ENCODE results near the gene CEP72.

Gene CEP72

DNA sequence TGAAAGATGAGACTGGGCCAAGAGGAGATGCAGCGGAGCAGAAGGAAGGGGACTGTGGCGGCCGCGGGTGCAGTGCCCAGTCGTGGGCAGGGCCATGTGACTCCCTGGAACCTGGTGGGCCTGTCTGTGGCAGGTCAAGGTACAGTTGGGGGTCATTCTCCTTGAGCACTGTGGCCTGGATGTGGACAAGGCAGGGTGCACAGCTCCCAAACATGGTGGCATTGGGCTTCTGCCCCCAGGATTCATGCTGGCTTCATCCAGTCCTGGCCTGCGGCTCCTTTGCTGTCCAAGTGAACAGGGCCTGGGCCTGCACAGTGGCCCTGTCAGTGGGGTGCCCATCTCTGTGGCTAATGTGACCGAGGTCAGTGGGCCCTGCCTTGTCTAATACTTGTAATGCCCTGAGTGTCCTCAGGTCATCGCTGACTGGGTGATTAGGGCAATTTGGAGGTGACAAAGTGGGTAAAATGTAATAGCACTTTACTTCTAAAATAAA, 39.9 kb downstream of the CEP72 start:
- DNase-seq (ENCODE audit: extremely low read depth in 1 of 2, low read depth in 1 of 2), result no peak

DNA sequence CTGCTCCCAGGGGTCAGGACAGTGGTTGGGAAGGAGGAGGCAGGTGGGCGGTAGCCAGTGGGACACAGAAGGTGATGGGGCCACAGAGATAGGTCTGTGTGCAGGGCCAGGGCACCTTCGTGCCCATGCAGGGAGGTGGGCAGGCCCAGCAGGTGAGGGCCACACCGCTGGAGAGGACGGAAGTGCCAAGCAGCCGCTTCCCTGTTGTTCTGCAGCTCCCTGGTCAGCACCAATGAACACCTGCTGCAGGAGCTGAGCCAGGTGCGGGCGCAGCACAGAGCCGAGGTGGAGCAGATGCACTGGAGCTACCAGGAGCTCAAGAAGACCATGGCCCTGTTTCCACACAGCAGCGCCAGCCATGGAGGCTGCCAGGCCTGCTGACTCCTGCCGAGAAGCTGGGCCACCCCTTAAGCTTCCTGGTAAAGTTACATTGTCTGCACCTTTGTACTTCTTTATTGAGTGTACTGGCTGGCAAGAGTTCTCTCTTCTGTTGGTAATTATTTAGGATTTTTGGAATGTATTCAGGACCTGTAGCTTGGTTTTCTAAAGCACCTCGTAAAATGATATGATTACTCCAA, 40.7 kb downstream of the CEP72 start:
- no peak for DNase-seq (ENCODE audit: extremely low read depth in 1 of 2, low read depth in 1 of 2)

DNA sequence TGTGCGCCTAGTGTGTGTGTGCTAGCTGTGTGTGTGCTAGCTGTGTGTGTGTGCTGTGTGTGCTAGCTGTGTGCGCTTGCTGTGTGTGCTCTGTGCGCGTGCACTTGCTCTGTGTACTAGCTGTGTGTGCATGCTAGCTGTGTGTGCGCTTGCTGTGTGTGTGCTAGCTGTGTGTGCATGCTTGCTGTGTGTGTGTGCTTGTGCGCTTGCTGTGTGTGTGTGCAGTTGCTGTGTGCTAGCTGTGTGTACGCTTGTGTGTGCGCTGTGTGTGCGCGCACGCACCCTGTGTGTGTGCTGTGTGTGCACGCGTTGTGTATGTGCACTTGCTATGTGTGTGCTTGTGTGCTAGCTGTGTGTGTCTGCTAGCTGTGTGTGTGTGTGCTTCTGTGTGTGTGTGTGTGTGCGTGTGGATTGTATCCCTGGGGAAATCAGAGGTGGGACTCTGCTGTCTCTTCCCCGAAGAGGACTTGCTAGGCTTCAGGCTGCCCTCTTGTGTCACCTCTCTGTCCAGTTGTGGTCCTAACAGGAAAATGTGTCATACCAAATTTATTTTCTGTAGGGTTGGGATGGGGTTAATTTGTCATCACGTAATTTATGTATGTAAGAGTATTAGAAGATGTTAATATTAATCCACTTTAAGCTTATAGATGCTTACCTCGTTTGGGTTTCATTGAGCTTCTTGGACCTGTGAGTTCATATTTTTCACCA, 42.1 kb downstream of the CEP72 start:
- DNase-seq (ENCODE audit: extremely low read depth in 1 of 2, low read depth in 1 of 2), result no peak

DNA sequence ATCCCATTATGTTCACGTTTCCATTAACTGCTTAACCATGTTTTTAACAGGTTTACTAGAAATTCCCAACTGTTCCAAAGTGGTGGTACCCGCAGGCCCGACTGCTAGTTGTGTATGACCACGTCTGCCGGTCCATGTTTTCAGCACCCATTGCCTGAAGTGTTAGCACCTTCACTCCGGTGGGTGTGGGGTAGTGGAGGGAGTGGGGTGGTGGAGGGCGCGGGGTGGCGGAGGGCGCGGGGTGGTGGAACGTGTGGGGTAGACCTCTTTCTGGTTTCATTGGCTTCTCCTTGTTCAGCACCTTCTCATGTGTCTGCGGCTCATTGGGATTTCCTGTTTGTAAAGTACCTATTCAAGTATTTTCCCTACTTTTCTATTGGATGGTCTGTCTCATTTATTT, 43.3 kb downstream of the CEP72 start:
- DNase-seq (ENCODE audit: extremely low read depth in 1 of 2, low read depth in 1 of 2), result no peak

DNA sequence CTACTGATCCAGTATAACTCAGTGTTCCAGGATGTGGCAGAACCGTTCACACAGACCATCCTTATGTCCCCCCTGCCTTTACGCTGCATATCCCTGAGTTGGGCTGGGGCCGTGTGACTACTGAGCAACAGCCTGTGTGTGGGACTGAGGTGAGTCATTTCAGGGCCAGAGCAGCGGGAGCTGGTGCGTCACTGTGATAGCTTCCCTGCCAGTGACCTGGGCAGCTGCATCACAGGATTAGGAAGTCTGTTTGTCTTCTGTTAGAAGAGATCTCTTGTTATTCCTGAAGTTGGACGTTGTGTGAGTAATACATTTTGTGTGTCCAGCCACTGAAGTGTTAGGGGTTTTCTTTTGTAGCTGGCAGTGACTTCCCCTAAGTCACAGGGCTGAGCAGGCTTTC, 45.4 kb downstream of the CEP72 start:
- DNase-seq (ENCODE audit: extremely low read depth in 1 of 2, low read depth in 1 of 2), result no peak

DNA sequence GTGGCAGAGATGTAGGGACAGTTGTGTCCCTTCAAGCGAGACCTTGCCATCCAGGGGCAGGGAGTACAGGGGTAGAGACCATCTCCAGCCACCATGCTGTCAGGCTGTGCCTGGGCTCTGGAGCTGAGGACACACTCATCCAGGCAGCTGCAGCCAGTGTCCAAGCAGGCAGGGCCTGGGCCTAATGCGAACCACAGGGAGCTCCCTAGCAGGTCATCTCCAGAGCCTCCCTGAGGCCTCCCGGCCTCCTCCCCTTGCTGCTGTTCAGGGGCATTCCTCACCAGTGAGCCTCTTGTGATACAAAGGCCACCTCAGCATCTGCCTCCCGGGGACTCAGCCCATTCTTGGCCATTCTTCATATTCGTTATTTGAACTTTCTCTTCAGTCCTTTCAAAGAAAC, 46.0 kb downstream of the CEP72 start:
- no peak for DNase-seq (ENCODE audit: extremely low read depth in 1 of 2, low read depth in 1 of 2)

DNA sequence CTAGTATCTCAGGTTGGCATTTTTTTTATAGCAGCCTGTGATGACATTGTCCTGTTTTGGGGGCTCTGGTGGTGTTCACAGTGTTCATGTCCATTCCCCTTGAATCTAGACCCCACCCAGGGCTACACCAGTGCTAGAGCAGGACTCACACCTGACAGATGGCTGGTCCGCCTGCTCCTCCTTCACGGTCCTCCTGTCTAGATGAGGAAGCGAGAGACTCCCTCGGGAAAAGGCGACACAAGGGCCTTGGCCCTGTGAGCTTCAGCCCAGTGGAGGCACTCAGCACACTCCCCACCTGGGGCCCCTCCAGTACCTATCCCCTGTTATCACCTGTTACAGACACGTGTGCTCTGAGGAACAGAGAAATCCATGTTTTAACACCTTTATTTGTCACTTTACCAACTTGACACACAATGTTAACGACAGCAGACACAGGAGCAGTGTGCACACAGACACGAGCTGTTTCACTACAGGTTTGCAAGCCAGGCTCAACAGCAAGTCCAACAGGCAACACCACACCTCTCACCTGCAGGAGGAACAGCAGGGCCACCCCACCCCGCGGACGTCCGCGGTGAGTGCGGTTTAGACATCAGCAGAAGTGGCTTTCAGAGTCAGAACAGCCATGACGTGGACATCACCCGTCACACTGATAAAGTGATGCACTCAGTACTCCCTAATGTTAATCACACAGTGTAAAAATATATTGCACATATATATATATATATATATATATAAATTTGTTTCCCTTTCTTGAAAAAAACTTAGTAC, 47.5 kb downstream of the CEP72 start:
- no peak for DNase-seq (ENCODE audit: extremely low read depth in 1 of 2, low read depth in 1 of 2)

DNA sequence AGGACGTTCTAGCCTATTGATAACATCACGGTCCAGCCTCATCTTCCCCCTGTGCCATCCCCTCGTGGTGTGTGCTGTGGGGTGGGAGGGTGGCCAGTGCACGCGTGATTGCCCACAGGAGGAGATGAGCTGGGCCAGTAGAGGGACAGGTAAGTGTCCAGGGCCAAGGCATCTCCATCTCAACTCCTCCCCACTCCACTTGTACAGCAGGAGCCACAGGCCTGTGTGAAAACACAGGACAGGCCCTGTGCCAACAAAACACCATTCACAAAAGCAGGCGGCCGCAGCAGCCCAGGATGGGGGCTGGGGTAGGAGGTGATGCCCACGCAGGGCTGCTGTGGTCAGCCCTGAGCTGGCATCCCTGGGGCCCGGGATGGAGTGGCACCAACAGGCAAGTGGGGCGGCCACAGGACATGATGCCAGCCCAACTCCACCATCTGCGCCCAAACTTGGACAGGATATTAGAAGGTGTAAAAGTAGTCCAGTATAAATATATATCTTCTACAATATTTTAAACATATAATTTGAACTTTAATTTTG, 48.4 kb downstream of the CEP72 start:
- no peak for DNase-seq (ENCODE audit: extremely low read depth in 1 of 2, low read depth in 1 of 2)

DNA sequence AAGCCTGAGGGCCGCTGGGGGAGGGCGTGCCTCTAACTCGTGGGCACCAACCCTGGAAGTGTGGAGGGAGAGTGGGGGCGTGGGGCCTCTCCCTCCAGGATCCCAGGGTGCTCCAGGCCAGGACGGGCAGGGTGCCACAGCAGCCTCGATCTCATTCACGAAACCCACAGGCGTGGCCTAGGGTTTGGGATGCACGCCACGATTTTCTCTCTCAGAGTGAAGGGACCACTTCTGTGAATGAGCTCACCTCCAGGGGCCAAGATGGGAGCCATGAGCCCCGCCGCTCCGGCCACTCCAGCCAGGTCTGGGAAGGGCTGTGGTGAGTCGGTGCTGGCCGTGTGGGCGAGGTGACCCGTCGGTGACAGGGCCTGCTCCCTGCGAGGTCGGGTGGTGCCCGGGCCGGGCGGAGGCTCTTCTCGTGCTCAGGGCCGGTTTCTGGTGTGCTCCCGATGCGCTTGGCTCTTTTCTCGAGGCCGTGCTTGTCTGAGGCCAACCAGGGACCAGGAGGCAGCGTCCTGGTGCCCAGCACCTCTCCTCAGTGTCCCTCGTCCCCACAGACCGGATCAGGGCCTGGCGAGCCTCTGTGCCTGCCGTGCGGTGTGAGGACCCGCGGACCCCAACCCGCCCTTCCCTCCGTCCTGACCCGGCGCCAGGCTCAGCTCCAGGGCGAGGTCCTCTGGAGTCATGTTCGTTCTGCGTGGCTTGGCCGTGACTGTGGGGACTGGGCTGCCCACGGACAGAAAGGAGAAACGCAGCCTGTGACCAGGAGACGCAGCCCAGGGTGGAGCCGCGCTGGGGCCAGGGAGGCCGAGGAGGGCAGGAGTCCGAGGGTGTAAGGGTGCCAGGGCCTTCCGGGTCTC, 50.0 kb downstream of the CEP72 start:
- DNase-seq (ENCODE audit: extremely low read depth in 1 of 2, low read depth in 1 of 2), result no peak

DNA sequence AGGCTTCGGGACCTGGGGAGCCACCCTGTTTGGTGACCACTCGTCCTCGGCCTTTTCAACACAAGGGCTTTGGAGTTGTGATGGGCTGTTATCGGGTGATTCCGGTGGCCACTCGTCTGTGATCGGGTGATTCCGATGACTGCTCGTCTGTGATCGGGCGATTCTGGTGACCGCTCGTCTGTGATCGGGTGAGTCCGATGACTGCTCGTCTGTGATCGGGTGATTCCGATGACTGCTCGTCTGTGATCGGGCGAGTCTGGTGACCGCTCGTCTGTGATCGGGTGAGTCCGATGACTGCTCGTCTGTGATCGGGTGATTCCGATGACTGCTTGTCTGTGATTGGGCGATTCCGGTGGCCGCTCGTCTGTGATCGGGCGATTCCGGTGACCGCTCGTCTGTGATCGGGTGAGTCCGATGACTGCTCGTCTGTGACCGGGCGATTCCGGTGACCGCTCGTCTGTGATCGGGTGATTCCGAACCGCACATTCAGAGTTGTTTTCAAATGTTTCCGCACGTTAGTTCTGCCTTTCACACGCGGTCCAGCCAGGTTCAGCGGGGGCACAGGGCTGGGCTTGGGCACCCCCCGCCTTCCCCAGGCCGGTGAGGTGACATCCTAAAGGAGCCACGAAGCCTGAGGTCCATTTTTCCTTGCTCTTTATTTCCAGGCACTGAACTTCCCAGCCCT, 50.8 kb downstream of the CEP72 start:
- no peak for DNase-seq (ENCODE audit: extremely low read depth in 1 of 2, low read depth in 1 of 2)

DNA sequence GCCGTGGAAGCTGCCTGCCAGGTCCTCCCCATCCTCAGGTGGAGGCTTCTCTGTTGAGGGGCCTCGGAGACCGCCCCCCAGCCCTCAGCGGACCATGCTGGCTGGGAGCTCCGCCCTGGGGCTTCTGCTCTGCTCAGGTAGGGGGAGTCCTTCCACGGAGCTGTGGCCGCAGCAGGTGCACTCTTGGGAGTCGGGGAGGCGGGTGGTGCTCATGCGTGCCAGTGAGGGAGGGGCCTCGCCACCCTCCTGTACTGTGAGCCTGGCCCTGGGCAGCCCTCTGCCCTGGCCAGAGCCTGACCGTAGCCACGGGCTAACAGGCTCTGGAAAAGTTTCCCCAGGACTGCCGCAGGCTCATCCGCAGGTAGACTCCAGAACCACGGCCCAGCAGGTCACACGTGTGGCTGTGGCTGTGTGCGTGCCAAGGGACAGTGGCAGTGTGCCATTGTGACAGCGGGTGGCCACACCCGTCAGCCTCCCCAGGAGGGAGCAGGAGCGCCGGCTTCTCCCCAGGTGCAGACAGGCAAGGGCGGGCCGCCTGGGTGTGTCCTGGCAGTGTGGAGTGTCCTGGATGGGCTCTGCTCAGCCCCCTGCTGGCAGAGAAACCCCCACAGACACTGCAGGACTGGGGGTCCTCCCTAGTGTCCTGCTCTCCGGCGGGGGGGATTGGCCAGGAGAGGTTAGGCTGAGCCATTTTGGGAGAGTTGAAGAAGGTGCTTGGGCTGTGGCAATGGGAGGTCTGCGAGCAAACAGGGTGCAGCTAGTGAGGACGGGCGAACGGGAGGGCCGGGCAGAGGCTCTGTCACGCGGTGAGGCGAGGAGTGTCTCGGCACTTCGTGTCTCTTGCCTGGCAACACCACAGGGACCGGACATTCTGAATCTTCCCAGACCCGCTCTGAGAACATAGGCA, 51.5 kb downstream of the CEP72 start:
- no peak for DNase-seq (ENCODE audit: extremely low read depth in 1 of 2, low read depth in 1 of 2)

DNA sequence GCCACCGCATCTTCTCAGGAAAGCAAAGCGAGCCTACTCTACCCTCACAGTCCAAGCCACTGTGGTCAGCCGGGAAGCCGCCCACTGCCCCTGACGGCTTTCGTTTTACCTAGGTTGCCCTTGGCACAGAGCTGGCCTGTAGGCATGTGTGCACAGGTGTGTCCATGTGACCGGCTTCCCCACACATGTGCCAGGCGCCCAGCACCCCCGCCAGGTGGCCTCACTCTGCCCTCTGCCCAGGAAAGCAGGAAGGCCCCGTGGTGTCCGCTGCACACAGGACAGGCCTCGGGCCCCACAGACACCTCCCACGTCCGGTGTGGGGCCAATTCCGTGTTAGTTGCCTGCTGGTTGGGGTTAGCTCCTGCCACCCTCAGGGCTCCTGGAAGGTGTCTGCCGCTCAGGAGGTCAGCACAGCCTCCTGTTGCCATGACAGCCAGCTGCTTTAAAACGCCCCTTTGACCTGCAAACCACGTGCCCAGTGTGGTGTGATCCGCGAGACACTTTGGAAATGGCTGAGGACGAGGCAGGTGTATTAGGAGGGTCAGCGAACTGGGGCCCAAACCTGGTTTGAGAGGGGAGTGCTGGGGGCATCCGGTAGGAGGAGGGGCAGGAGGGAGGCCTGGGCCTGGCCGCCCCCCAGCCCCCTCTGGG, 52.3 kb downstream of the CEP72 start:
- no peak for DNase-seq (ENCODE audit: extremely low read depth in 1 of 2, low read depth in 1 of 2)

DNA sequence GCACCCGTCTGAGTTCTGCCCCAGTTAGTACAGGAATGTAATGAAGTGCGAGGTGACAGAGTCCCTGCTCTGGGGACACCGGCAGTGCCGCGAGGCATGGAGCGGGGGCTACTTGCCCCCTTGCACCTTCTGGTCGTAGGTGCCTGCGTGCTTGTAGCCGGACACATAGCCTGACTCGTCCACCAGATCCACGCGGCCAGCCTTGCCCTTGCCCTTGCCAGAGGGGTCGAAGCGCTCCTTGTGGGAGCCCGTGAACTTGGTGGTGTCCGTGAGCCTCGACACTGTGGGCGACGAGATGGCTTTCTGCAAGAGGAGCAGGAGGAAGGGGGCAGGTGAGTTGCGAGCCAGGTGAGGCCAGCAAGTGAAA, 52.8 kb downstream of the CEP72 start:
- DNase-seq (ENCODE audit: extremely low read depth in 1 of 2, low read depth in 1 of 2), result no peak

DNA sequence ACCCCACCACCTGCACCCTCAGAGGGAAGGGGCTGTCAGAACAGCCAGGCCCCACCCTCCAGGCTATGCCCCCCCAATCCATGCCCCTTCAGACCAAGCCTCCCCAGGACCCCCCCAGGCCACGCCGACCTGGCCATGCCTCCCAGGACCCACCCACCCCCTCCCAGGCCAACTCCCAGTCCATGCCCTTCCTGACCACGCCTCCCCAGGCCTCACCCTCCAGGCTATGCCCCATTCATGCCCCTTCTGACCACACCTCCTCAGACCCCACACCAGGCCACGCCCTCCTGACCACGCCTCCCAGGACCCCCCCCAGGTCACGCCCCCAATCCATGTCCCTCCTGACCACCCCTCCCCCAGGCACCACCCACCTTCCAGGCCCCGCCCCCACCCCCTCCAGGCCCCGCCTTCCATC, 53.4 kb downstream of the CEP72 start:
- DNase-seq (ENCODE audit: extremely low read depth in 1 of 2, low read depth in 1 of 2), result no peak

DNA sequence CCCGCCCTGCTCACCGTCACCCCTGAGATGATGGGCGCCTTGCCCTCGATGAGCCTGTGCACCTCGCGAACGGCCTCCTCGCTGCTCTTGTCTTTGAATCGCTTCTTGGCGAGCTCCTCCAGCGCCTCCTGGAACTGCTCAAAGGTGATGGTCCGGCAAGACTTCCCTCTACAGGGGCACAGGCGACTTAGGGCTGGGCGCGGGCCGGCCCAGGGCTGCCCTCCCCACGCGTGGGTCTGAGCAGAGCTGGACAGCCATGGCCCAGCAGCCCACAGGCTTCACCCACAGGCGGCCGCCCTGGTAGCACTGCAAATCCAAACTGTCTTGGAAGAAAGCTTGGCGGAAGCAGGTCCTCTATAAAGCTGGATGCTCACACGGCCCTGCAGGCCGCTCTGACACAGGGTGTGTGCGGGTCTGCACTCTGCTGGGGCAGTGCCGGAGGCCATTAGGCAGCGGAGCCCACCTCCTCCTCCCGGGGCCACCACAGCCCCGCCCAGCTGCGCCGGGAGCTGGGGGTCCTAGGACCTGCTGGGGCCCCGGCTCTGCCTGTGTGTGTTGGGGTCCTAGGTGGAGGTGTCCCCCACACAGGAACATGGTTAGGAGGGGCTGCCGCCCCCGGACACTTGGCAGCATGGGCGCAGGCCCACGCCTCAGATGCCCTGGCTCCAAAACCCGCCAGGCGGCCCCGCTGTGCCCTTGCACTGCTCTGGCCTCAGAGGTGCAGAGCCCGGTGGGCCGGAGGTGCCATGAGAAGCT, 54.0 kb downstream of the CEP72 start:
- DNase-seq (ENCODE audit: extremely low read depth in 1 of 2, low read depth in 1 of 2), result no peak

DNA sequence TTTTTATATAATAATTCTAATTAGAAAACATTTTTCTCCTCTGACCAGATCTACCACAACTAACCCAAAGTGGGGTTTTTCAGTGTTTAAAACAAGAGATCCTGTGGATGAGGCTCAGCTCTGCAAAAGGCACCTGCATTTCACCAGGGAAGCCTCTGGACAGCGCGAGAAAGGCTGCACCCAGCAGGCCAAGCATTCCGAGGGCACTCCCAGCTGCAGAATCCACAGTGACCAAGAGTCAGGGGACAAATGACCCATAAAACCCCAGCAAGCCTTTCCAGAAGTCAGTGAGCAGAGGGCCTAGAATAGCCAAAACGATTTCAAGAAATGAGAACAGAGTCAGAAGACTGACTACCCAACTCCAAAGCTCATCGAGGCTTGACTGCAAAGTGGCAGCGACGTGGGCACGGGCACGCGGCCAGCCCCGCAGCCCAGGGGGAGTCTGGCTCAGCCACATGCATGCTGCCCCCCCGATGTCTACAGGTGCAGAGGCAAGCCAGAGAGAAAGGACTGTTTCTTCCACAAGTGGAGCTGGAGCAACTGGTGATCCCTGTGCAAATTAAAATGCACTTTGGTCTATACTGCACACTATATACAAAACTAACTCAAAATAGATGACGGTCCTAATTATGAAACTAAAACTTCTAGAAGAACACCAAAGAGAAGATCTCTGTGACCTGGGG, 54.8 kb downstream of the CEP72 start:
- no peak for DNase-seq (ENCODE audit: extremely low read depth in 1 of 2, low read depth in 1 of 2)

DNA sequence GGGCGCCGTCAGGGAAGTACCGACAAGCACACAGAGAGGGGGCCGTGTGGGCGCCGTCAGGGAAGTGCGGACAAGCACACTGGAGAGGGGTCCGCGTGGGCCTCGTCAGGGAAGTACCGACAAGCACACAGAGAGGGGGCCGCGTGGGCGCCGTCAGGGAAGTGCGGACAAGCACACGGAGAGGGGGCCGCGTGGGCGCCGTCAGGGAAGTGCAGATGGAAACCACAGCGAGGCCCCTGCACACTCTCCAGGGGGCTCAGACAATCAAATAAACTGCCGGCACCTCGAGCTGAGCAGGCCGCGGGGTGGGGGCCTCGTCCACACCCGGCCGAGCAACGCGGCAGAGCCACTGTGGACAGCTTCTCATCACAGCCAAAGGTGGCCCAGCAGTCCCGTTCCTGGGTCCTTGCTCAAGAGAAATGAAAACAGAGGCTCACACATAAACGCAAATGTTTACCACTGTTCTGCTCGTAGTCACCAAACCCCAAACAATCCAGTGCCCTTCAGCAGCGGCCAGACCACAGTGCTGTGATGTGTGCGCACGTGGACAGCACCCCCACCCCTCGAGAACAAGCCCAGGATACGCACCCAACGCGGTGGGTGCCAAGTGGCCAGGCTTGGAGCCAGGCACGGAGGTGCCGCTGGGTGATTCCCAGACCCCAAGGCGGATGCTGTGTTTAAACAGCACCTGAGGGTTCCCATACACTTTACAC, 56.3 kb downstream of the CEP72 start:
- DNase-seq (ENCODE audit: extremely low read depth in 1 of 2, low read depth in 1 of 2), result no peak

Data from activated CD8-positive, alpha-beta memory T cell treated with anti-CD3 and anti-CD28 coated beads for 1 hour (primary cell).